HCT116 (cell line): ENCODE measurements around the gene IGSF9B. TPM values are rescaled to one million over a fixed set of nuclear protein-coding genes. Genes with fewer than 3 reads are reported as not detected.

Source experiments
- ATAC-seq: fragments of 200-7000 bp; cut with Tn5 transposase; 2 replicates; pipeline ENCODE4 v1.9.1; 2020; ENCODE audit warnings: mild to moderate bottlenecking, moderate library complexity
- BruUV-seq: library from RNA; stranded (reverse); fragments of 400-500 nt; replicated peaks from 2 replicates; lab custom pipeline; 2021; lab: Mats Ljungman, UMichigan
- CTCF ChIA-PET: fragments of 300-600 bp; sonication (Branson Sonifier 250); formaldehyde crosslinking; loops from one replicate; lab custom pipeline; 2021; ENCODE audit warnings: antibody characterized with exemption; lab: Charles Lee
- POLR2A ChIA-PET: fragments of 300-600, 350-600 bp; sonication (Branson Sonifier 250); formaldehyde crosslinking; loops from one replicate; lab custom pipeline; 2021; ENCODE audit warnings: antibody characterized with exemption; lab: Charles Lee
- RAD21 ChIA-PET, 2 experiments: fragments of 300-600 bp; sonication (Branson Sonifier 250); formaldehyde crosslinking; loops; one replicate each; lab custom pipeline; 2023; ENCODE audit warnings: low total read pairs in 2 of 2; ENCODE audit not compliant: uncharacterized antibody in 2 of 2, unreplicated experiment in 2 of 2, low non-redundant PET in 1 of 2; lab: Charles Lee
- DNase-seq: peaks from one replicate; pipeline ENCODE4 v3.0.0-alpha.2; 2010; ENCODE audit warnings: low read depth, low spot score
- H2AFZ ChIP-seq: fragments of 200-600 bp; shearing (Covaris generic), sonication (generic); 2 replicates; pipeline ENCODE4 v1.6.1; 2017; ENCODE audit warnings: low read depth, mixed run types, mixed read lengths, antibody characterized with exemption, low read length; ENCODE audit not compliant: poor library complexity, severe bottlenecking
- H3K27ac ChIP-seq: 2 replicates; pipeline ENCODE4 v1.5.1; 2012; ENCODE audit warnings: low read depth, low read length
- H3K27me3 ChIP-seq: fragments of 200-600 bp; sonication (generic); 2 replicates; pipeline ENCODE4 v1.6.1; 2016; ENCODE audit warnings: mixed run types, low read length, mixed read lengths; ENCODE audit not compliant: insufficient read depth
- H3K36me3 ChIP-seq, 2 experiments: fragments of 200-500 bp in 1 of 2; fragments of 200-600 bp in 1 of 2; sonication (Bioruptor generic) in 1 of 2; sonication (generic) in 1 of 2; 2 replicates each; pipeline versions ENCODE4 v1.5.1 to v1.6.1; 2014 to 2016; ENCODE audit warnings: low read length in 2 of 2, inconsistent platforms in 1 of 2, mixed read lengths in 1 of 2, mixed run types in 1 of 2; ENCODE audit not compliant: insufficient read depth in 2 of 2, control insufficient read depth in 1 of 2
- H3K4me1 ChIP-seq, 2 experiments: fragments of 200-600 bp in 1 of 2; sonication (generic) in 1 of 2; 2 replicates each; pipeline versions ENCODE4 v1.5.1 to v1.6.1; 2012 to 2017; ENCODE audit warnings: low read length in 2 of 2, inconsistent platforms in 1 of 2, mild to moderate bottlenecking in 1 of 2, mixed read lengths in 1 of 2, mixed run types in 1 of 2, moderate library complexity in 1 of 2; ENCODE audit not compliant: insufficient read depth in 2 of 2, control insufficient read depth in 1 of 2
- H3K4me2 ChIP-seq: fragments of 200-600 bp; sonication (generic); 2 replicates; pipeline ENCODE4 v1.6.1; 2017; ENCODE audit warnings: mixed run types, low read length, mixed read lengths
- H3K4me3 ChIP-seq, 2 experiments: fragments of 200-600 bp in 1 of 2; sonication (generic) in 1 of 2; replicated peaks in 1 of 2; 2 replicates each; pipeline ENCODE4 v1.5.1; 2011 to 2016; ENCODE audit warnings: low read length in 2 of 2, control low read depth in 1 of 2, low read depth in 1 of 2, mild to moderate bottlenecking in 1 of 2, mixed read lengths in 1 of 2, mixed run types in 1 of 2
- H3K79me2 ChIP-seq: fragments of 200-600 bp; sonication (generic); 2 replicates; pipeline ENCODE4 v1.6.1; 2017; ENCODE audit warnings: mild to moderate bottlenecking, mixed run types, low read length, moderate library complexity, mixed read lengths; ENCODE audit not compliant: insufficient read depth
- H3K9ac ChIP-seq: fragments of 200-600 bp; sonication (generic); 2 replicates; pipeline ENCODE4 v1.6.1; 2016; ENCODE audit warnings: low read length, mixed read lengths
- H3K9me2 ChIP-seq: fragments of 200-600 bp; sonication (generic), shearing (Covaris generic); 2 replicates; pipeline ENCODE4 v1.6.1; 2017; ENCODE audit warnings: mixed run types, mild to moderate bottlenecking, moderate library complexity; ENCODE audit not compliant: insufficient read depth
- H3K9me3 ChIP-seq, 2 experiments: fragments of 200-500 bp in 1 of 2; fragments of 200-600 bp in 1 of 2; sonication (Bioruptor generic) in 1 of 2; sonication (generic) in 1 of 2; 2 replicates each; pipeline ENCODE4 v1.6.1; 2014 to 2017; ENCODE audit warnings: low read length in 2 of 2, mixed read lengths in 2 of 2, inconsistent platforms in 1 of 2, low read depth in 1 of 2, mild to moderate bottlenecking in 1 of 2, mixed run types in 1 of 2, moderate library complexity in 1 of 2; ENCODE audit not compliant: control insufficient read depth in 1 of 2, insufficient read depth in 1 of 2
- H4K20me1 ChIP-seq: fragments of 200-600 bp; sonication (generic), shearing (Covaris generic); 2 replicates; pipeline ENCODE4 v1.6.1; 2017; ENCODE audit warnings: mixed run types, mild to moderate bottlenecking, moderate library complexity; ENCODE audit not compliant: insufficient read depth
- CBX3 ChIP-seq: IDR thresholded peaks from 2 replicates; pipeline ENCODE4 v1.6.1; 2012; ENCODE audit warnings: low read depth
- CEBPB ChIP-seq: IDR thresholded peaks from 2 replicates; pipeline ENCODE4 v1.6.1; 2012; ENCODE audit warnings: low read depth
- EGR1 ChIP-seq: IDR thresholded peaks from 2 replicates; pipeline ENCODE4 v1.6.1; 2012; ENCODE audit warnings: low read depth
- ELF1 ChIP-seq: IDR thresholded peaks from 2 replicates; pipeline ENCODE4 v1.6.1; 2012; ENCODE audit warnings: low read depth, borderline replicate concordance
- EZH2 ChIP-seq: fragments of 200-600 bp; sonication (generic); IDR thresholded peaks from 2 replicates; pipeline ENCODE4 v1.6.1; 2017; ENCODE audit warnings: antibody characterized with exemption, mixed run types
- FOSL1 ChIP-seq: IDR thresholded peaks from 2 replicates; pipeline ENCODE4 v1.6.1; 2012; ENCODE audit warnings: low read depth
- JUND ChIP-seq: IDR thresholded peaks from 2 replicates; pipeline ENCODE4 v1.6.1; 2012
- POLR2A ChIP-seq: IDR thresholded peaks from 2 replicates; pipeline ENCODE4 v1.7.0; 2011; ENCODE audit warnings: borderline replicate concordance; ENCODE audit not compliant: insufficient read depth, insufficient read length; ENCODE audit errors: extremely low read depth
- RAD21 ChIP-seq: IDR thresholded peaks from 2 replicates; pipeline ENCODE4 v1.6.1; 2012; ENCODE audit warnings: low read depth, mild to moderate bottlenecking
- REST ChIP-seq: IDR thresholded peaks from 2 replicates; pipeline ENCODE4 v1.6.1; 2012; ENCODE audit warnings: low read depth
- SIN3A ChIP-seq: IDR thresholded peaks from 2 replicates; pipeline ENCODE4 v1.6.1; 2012; ENCODE audit warnings: low read depth
- SRF ChIP-seq: IDR thresholded peaks from 2 replicates; pipeline ENCODE4 v1.6.1; 2012; ENCODE audit warnings: low read depth
- TCF7L2 ChIP-seq: IDR thresholded peaks from 2 replicates; pipeline ENCODE4 v1.7.0; 2011; ENCODE audit warnings: borderline replicate concordance, inconsistent platforms; ENCODE audit not compliant: insufficient read depth, insufficient read length; ENCODE audit errors: extremely low read depth
- YY1 ChIP-seq: IDR thresholded peaks from 2 replicates; pipeline ENCODE4 v1.6.1; 2011; ENCODE audit warnings: low read length, low read depth, moderate library complexity, mild to moderate bottlenecking; ENCODE audit not compliant: insufficient replicate concordance; ENCODE audit errors: extremely low read depth
- ZBTB33 ChIP-seq: IDR thresholded peaks from 2 replicates; pipeline ENCODE4 v1.6.1; 2011; ENCODE audit warnings: mild to moderate bottlenecking, low read length, moderate library complexity; ENCODE audit not compliant: insufficient replicate concordance; ENCODE audit errors: extremely low read depth
- ZFX ChIP-seq: fragments of 450-650 bp; IDR thresholded peaks from 2 replicates; pipeline ENCODE4 v1.6.1; 2017
- ZNF274 ChIP-seq: fragments of 200-500 bp; sonication (Bioruptor generic); IDR thresholded peaks from 2 replicates; pipeline ENCODE4 v1.6.1; 2014; ENCODE audit warnings: mild to moderate bottlenecking, low read depth, low read length, inconsistent platforms
- intact Hi-C: fragments of 100-400 bp; cut with micrococcal nuclease; formaldehyde crosslinking; loops from 2 replicates; pipeline ENCODE4 v1.10.0; 2022
- total RNA-seq: library from RNA; stranded (reverse); gene quantifications from one replicate; pipeline ENCODE4 v1.2.1, GENCODE V29; 2021; ENCODE audit not compliant: unreplicated experiment
- TF ChIP-seq, protein P1 (sequence below), 3 experiments: fragments of 200-600 bp in 1 of 3; sonication (generic) in 1 of 3; IDR thresholded peaks in 2 of 3; conservative IDR thresholded peaks in 1 of 3; 2 replicates each; pipeline ENCODE4 v1.5.1; 2012 to 2017; ENCODE audit warnings: low read depth in 2 of 3, low read length in 2 of 3, antibody characterized with exemption in 1 of 3, borderline replicate concordance in 1 of 3, control low read depth in 1 of 3, mild to moderate bottlenecking in 1 of 3, mixed read lengths in 1 of 3, mixed run types in 1 of 3, moderate library complexity in 1 of 3; ENCODE audit not compliant: insufficient read depth in 1 of 3
- TF ChIP-seq, protein P2 (sequence below): IDR thresholded peaks from 2 replicates; pipeline ENCODE4 v1.6.1; 2012

The IGSF9B gene
- total RNA-seq, 1 experiment from 2014 or later = 12.4 TPM

- Histone ChIP-seq H2AFZ (no peak overlapping the region), H3K9ac (no peak overlapping the region), H4K20me1 (no peaks in the 10 kb centered on the region), H3K36me3 (no peaks in the 10 kb centered on the region), H3K4me1 (no peaks in the 10 kb centered on the region), H3K79me2 (no peaks in the 10 kb centered on the region), H3K27ac (no peak overlapping the region), H3K27me3 (no peaks in the 10 kb centered on the region), H3K4me3 (no peak overlapping the region), H3K9me2 (no peaks in the 10 kb centered on the region), H3K4me2 (no peak overlapping the region), H3K9me3 (no peaks in the 10 kb centered on the region)
- no TSS peak for BruUV-seq
- ChIA-PET POLR2A (no interaction called here), RAD21 (no interaction called here), CTCF (no interaction called here)
- DNase-seq (no peak), ATAC-seq (no peak)
- intact Hi-C loops = no loop called here
- no peak for TF ChIP-seq POLR2A
- no peak for TF ChIP-seq JUND
- TF ChIP-seq EGR1 = no peak
- no peak for TF ChIP-seq CEBPB
- no peak for TF ChIP-seq RAD21
- no peak for TF ChIP-seq CBX3
- no peak for TF ChIP-seq ZNF274
- no peak for TF ChIP-seq SRF
- TF ChIP-seq, protein P1, sequence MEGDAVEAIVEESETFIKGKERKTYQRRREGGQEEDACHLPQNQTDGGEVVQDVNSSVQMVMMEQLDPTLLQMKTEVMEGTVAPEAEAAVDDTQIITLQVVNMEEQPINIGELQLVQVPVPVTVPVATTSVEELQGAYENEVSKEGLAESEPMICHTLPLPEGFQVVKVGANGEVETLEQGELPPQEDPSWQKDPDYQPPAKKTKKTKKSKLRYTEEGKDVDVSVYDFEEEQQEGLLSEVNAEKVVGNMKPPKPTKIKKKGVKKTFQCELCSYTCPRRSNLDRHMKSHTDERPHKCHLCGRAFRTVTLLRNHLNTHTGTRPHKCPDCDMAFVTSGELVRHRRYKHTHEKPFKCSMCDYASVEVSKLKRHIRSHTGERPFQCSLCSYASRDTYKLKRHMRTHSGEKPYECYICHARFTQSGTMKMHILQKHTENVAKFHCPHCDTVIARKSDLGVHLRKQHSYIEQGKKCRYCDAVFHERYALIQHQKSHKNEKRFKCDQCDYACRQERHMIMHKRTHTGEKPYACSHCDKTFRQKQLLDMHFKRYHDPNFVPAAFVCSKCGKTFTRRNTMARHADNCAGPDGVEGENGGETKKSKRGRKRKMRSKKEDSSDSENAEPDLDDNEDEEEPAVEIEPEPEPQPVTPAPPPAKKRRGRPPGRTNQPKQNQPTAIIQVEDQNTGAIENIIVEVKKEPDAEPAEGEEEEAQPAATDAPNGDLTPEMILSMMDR (IDR thresholded peaks at IDR 0.05 in 2 of 3, conservative IDR thresholded peaks at IDR 0.05 in 1 of 3; ENCODE audit: borderline replicate concordance in 1 of 3, insufficient read depth in 1 of 3, low read depth in 2 of 3, low read length in 2 of 3) = no peak
- no peak for TF ChIP-seq ZBTB33
- no peak for TF ChIP-seq SIN3A
- no peak for TF ChIP-seq YY1
- no peak for TF ChIP-seq EZH2
- no peak for TF ChIP-seq TCF7L2
- TF ChIP-seq, protein P2, sequence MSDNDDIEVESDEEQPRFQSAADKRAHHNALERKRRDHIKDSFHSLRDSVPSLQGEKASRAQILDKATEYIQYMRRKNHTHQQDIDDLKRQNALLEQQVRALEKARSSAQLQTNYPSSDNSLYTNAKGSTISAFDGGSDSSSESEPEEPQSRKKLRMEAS = no peak
- no peak for TF ChIP-seq REST
- TF ChIP-seq FOSL1 = no peak
- no peak for TF ChIP-seq ELF1
- TF ChIP-seq ZFX = no peak
These were observed 84.6 kb downstream of the IGSF9B start for GRCh38 chr11:133872160-133872559.
